Esophagus (tissue), 2 donors: ENCODE results near the gene MGAT2. TPM values are rescaled to one million over a fixed set of nuclear protein-coding genes. Genes with fewer than 3 reads are reported as not detected.
"Not testable (repeated sequence)": the region's sequence is repeated elsewhere in the genome, so short reads cannot be mapped to it uniquely, and the experiment has no call there.

Experiments
- H3K27ac ChIP-seq, 2 donors: one replicate each; pipeline ENCODE4 v1.5.1; 2013; ENCODE audit warnings: low read depth in 2 of 2, mild to moderate bottlenecking in 2 of 2, inconsistent platforms in 1 of 2, low read length in 1 of 2, moderate library complexity in 1 of 2
- H3K27me3 ChIP-seq, 2 donors: one replicate each; pipeline ENCODE4 v1.6.1; 2013; ENCODE audit warnings: low read length in 2 of 2, control low read depth in 1 of 2, mild to moderate bottlenecking in 1 of 2; ENCODE audit not compliant: insufficient read depth in 2 of 2, control insufficient read depth in 1 of 2
- H3K36me3 ChIP-seq, 2 donors: one replicate each; pipeline ENCODE4 v1.6.1; 2013; ENCODE audit warnings: low read length in 1 of 2; ENCODE audit not compliant: control insufficient read depth in 2 of 2, insufficient read depth in 2 of 2
- H3K4me1 ChIP-seq, 2 donors: one replicate each; pipeline ENCODE4 v1.6.1; 2013; ENCODE audit warnings: low read length in 1 of 2; ENCODE audit not compliant: control insufficient read depth in 2 of 2, insufficient read depth in 2 of 2
- H3K4me3 ChIP-seq, 2 donors: one replicate each; pipeline ENCODE4 v1.5.1; 2013; ENCODE audit warnings: low read length in 2 of 2, mild to moderate bottlenecking in 2 of 2, low read depth in 1 of 2, moderate library complexity in 1 of 2
- H3K9me3 ChIP-seq, 2 donors: one replicate each; pipeline ENCODE4 v1.6.1; 2013; ENCODE audit warnings: mild to moderate bottlenecking in 2 of 2, low read depth in 1 of 2, low read length in 1 of 2, moderate library complexity in 1 of 2; ENCODE audit not compliant: control insufficient read depth in 2 of 2, insufficient read depth in 1 of 2
- WGBS, 2 donors: extraction: QIAGEN DNeasy Blood & Tissue Kit; methylation state at CpG; one replicate each; pipeline ENCODE4 v1.1.7; 2013; 5-methylcytosine and 5-hydroxymethylcytosine counted together
- polyA plus RNA-seq, 2 donors: library from polyadenylated mRNA; stranded (reverse); fragments of 200-250 nt; gene quantifications; one replicate each; pipeline ENCODE4 v1.2.3, GENCODE V29; 2013
- donor health status: healthy with polysubstance abuse.
- donor health status: Bipolar disorder and iron deficiency.

MGAT2 gene
- polyA plus RNA-seq, 2 donors, result 9.2 to 10.8 TPM

GRCh38 chr14:49607583-49607982 is 13.0 kb upstream of the MGAT2 start:
- Histone ChIP-seq H3K27me3 (no peaks in the 10 kb centered on the region), H3K36me3 (peaks cover 0 to 3% of the 10 kb centered on the region in 2 donors), H3K4me3 (no peak overlapping the region), H3K27ac (no peak overlapping the region), H3K9me3 (no peaks in the 10 kb centered on the region), H3K4me1 (no peaks in the 10 kb centered on the region)
- 86 to 87% methylated on average over 6 of the region's 6 CpGs for WGBS, 2 donors

- no peaks in the 10 kb centered on the region for H3K36me3 ChIP-seq
- no peak overlapping the region for H3K4me3 ChIP-seq
- no peaks in the 10 kb centered on the region for H3K4me1 ChIP-seq
- no peaks in the 10 kb centered on the region for H3K27me3 ChIP-seq
- H3K9me3 ChIP-seq, result no peaks in the 10 kb centered on the region
- H3K27ac ChIP-seq, result no peak overlapping the region
- 89 to 91% methylated on average over 4 of the region's 4 CpGs for WGBS, 2 donors
Observed at GRCh38 chr14:49612251-49612650, 8.3 kb upstream of the MGAT2 start.

DNA sequence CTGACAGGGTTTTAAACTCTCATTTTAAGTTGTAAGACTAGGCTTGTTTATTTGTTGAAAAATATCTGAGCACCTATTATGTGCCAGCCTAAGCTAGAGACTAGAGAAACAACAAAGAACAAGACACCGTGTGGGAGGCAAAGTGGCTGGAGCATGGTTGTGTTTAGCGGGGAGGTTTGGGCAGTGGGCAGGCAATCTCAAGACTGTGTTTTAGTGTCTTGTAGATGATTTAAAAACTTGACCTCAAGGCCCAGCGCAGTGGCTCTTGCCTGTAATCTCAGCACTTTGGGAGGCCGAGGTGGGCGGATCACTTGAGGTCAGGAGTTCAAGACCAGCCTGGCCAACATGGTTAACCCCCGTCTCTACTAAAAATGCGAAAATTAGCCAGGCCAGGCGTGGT is 7.9 kb upstream of the MGAT2 start:
- no peak overlapping the region for H3K4me3 ChIP-seq
- H3K27ac ChIP-seq, result no peak overlapping the region
- H3K4me1 ChIP-seq, result no peaks in the 10 kb centered on the region
- H3K27me3 ChIP-seq, result no peaks in the 10 kb centered on the region
- no peaks in the 10 kb centered on the region for H3K9me3 ChIP-seq
- 91 to 93% methylated on average over 8 of the region's 8 CpGs for WGBS, 2 donors
- H3K36me3 ChIP-seq, result no peaks in the 10 kb centered on the region

GRCh38 chr14:49614196-49614595 is 6.4 kb upstream of the MGAT2 start:
- 94 to 97% methylated on average over 2 of the region's 2 CpGs for WGBS, 2 donors
- Histone ChIP-seq H3K36me3 (no peaks in the 10 kb centered on the region), H3K4me3 (no peak overlapping the region), H3K9me3 (no peaks in the 10 kb centered on the region), H3K27me3 (no peaks in the 10 kb centered on the region), H3K27ac (no peak overlapping the region), H3K4me1 (no peaks in the 10 kb centered on the region)

DNA sequence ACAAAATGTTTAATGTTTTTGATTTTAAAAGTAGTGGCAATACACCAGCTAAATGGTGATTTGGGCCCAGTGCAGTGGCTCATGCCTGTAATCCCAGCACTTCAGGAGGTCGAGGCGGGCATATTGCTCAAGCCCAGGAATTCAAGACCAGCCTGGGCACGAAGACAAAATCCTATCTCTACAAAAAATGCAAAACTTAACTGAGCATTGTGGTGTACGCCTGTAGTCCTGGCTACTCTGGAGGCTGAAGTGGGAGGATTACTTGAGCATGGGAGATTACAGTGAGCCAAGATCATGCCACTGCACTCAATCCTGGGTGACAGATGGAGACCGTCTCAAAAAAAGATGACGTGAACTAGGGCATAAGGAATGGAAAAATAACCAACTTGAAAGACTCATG is 4.8 kb upstream of the MGAT2 start:
- no peaks in the 10 kb centered on the region for H3K9me3 ChIP-seq
- H3K4me1 ChIP-seq, result no peaks in the 10 kb centered on the region
- 76 to 82% methylated on average over 6 of the region's 6 CpGs for WGBS, 2 donors
- no peaks in the 10 kb centered on the region for H3K36me3 ChIP-seq
- H3K4me3 ChIP-seq, result no peak overlapping the region
- H3K27ac ChIP-seq, result no peak overlapping the region
- no peaks in the 10 kb centered on the region for H3K27me3 ChIP-seq

DNA sequence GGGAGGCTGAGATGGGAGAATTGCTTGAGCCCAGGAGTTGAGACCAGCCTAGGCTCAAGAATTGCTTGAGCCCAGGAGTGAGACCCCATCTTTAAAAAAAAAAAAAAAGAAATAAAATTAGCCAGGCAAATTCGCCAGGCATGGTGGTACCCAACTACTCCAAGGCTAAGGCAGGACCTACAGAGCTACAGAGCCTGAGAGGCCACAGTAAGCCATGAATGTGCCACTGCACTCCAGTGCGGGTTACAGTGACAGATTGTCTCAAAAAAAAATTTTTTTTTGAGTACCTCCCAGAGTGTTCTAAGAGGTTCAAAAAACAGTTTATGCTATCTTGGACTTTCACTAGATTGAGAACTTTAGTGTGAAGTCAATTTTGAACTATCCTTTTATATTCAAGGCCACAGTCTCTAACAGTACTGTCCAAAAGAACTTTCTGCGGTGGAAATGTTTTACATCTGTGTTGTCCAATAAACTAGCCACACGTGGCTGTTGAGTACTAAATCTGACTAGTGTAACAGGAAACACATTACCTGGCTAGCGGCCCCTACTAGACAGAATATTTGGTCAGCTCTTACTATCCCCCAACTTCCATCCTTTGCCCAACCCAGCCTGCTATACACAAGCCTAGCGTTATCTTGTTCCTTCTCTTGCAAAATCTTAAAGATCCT is 2.6 kb upstream of the MGAT2 start:
- Histone ChIP-seq H3K27ac (no peak overlapping the region), H3K36me3 (no peaks in the 10 kb centered on the region), H3K27me3 (no peaks in the 10 kb centered on the region), H3K4me3 (no peak overlapping the region), H3K4me1 (peaks cover 0 to 8% of the 10 kb centered on the region in 2 donors), H3K9me3 (no peaks in the 10 kb centered on the region)
- 87 to 91% methylated on average over 6 of the region's 6 CpGs for WGBS, 2 donors

- WGBS, 2 donors, result 49 to 67% methylated on average over 19 of the region's 19 CpGs
- not testable (repeated sequence) for H3K36me3 ChIP-seq, H3K27me3 ChIP-seq, H3K27ac ChIP-seq, H3K9me3 ChIP-seq, H3K4me1 ChIP-seq
- H3K4me3 ChIP-seq, result peak overlapping the region; percentile 84 to 94
Observed at GRCh38 chr14:49619273-49619672, 1.3 kb upstream of the MGAT2 start.

- H3K4me1 ChIP-seq, result peaks cover 0 to 8% of the 10 kb centered on the region in 2 donors
- peak overlapping the region; percentile 92 to 100 for H3K27ac ChIP-seq
- H3K27me3 ChIP-seq, result no peaks in the 10 kb centered on the region
- no peaks in the 10 kb centered on the region for H3K9me3 ChIP-seq
- H3K4me3 ChIP-seq, result peak overlapping the region; percentile 84 to 94
- 1% methylated on average over 11 of the region's 11 CpGs for WGBS, 2 donors
- H3K36me3 ChIP-seq, result no peaks in the 10 kb centered on the region
Observed at GRCh38 chr14:49619730-49620129, 869 bp upstream of the MGAT2 start.

GRCh38 chr14:49621114-49621881 is 699 bp downstream of the MGAT2 start:
- Histone ChIP-seq H3K27me3 (no peaks in the 10 kb centered on the region), H3K9me3 (no peaks in the 10 kb centered on the region), H3K4me3 (peak overlapping the region; percentile 84 to 94), H3K36me3 (peaks cover 0 to 1% of the 10 kb centered on the region in 2 donors), H3K27ac (peak overlapping the region; percentile 92 to 100), H3K4me1 (peaks cover 0 to 8% of the 10 kb centered on the region in 2 donors)
- WGBS, 2 donors, result 1 to 2% methylated on average over 60 to 65 of the region's 65 CpGs
